HG03378 (cell line): ENCODE results near the gene CUX1.

Experiments
- ATAC-seq: cut with Tn5 transposase; IDR thresholded peaks from one replicate; pipeline ENCODE4 v1.9.1; 2021; ENCODE audit warnings: mild to moderate bottlenecking, moderate library complexity; ENCODE audit not compliant: unreplicated experiment

The CUX1 gene

DNA sequence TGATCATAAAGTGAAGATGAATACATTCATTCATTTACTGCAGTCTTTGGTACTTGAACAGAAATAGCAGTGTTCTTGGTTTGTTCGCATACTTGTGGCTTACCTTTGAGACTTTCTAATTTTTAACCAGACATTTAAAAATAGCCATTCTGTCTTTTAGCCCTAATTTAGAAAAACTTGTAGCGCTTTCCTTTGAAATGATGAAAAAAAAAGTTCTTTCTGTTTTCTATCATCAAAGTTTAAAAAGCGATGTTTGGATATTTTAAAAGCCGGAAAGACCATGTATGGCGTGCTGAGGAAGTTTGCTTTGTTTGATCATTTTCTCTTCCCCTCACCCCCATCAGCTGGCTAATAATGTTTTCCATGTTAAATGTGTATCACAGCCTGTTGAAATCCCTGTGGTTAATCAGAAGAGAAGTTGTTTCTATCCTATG is 116.3 kb downstream of the CUX1 start:
- ATAC-seq = no peak

DNA sequence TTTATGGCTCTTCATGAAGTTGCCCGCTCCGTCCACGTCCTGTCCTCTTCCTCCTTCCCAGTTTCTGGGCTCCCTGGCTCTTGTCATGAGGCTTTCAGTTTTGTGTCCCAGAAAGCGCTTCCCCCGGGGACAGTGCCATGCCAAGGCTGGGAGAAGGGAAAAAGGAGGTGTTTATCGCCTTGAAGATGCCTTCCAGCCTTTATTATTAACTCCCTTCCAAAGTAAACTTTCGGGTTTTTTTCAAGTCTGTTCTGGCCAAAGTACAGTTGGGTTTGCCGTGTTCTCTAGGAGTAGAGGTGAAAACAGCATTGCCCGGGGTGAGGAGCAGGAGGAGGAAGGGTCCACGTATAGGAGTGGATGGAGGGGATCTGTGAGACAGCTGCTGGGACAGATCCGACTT is 117.2 kb downstream of the CUX1 start:
- no peak for ATAC-seq

DNA sequence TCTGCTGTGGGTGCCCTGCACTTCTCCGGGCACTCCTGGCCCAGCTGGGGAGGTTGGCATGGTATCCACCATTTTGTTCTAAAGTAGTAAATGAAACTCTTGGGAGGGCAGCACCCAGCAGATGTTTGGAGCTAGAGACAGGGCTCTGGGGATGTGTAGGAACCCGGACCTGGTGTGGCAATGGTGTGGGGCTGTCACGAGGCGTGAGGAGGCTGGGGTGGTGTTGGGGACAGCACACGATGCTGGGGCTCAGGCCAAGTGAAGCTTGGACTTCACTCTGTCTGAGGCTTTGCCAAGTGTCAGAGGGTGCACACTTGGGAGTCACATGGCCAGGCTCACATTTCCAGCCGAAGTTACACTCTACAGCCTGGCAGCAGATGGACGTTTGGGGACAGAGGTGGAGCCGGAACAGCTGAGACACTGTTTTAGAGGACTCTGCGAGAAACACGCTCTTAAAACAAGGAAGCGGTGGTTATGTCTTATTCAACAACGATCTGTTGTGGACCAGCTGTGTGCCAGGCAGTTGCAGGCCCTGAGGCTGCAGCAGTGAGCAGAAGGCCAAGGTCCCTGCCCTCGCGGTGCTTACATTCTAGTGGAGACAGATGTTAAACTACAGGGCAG is 118.2 kb downstream of the CUX1 start:
- ATAC-seq = no peak

DNA sequence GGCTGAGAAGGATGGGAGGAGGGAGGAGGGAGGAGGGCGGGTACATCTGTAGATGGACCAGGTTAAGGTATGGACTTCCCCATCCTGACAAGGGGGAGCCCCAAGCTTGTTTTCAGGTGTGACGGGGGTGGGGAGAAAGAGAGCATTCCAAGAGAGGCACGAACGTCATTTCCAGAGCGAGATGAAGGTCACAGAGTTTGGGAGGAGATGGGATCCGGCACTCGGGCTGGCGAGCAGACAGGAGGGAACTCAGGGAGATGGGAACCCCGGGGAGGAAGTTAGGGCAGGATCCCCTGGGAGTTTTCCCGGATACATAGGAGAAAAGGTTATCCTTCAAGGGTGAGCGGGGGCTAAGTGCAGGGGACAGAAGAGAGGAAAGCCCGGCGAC is 118.8 kb downstream of the CUX1 start:
- no peak for ATAC-seq

DNA sequence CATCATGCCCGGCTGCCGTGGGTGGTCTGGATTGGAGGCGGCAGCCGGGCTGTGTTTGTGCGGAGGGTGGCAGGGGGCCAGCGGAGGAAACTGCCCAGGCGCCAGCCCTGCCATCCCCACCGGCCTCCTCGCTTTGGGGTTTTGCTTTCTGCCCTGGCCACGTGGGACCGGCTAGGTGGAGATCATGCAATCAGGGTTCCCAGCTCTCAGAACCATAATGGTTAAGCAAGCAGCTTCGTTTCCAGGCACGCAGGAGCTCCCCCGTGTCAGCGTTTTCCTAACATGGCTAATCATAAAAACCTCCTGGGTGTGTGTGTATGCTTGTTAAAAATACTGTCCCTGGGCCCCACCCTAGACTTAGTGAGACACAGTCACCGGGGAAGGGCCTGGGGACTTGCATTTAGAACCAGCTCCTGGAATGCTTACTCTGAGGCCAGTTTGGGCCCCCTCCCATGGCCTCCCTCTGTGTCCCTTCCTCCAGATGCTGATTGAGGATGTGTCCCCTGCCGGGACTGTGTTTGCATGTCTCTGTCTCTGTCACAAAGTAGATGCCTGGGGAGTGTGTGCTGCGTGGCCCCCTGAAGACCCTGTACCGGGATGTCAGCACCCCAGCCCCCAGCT is 119.3 kb downstream of the CUX1 start:
- no peak for ATAC-seq

DNA sequence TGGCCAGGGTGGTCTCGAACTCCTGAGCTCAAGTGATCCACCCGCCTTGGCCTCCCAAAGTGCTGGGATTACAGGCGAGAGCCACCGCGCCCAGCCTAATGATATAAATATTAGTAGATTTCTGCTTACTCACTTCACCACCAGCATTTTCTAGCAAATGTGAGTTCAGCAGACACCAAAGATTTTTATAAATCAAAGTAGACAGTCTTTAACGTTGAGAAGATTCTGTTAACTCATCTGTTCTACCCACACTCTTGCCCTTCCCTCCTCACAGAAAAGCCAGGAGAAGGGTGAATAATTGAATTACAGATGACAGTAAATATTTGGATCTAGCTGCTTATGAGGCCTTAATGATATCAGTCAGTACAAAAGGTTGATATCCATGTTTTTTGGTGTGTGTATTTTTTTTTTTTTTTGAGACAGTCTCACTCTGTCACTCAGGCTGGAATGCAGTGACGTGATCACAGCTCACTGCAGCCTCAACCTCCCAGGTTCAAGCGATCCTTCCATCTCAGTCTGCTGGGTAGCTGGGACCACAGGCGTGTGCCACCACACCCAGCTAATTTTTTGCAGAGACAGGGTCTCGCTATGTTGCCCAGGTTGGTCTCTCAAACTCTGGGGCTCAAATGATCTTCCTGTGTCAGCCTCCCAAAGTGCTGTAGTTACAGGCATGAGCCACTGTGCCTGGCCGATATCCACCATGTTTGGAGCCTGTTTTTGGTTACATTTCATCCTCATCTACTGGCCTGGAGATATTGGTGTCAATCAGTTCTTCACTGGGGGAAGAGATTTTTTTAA is 120.5 kb downstream of the CUX1 start:
- no peak for ATAC-seq

DNA sequence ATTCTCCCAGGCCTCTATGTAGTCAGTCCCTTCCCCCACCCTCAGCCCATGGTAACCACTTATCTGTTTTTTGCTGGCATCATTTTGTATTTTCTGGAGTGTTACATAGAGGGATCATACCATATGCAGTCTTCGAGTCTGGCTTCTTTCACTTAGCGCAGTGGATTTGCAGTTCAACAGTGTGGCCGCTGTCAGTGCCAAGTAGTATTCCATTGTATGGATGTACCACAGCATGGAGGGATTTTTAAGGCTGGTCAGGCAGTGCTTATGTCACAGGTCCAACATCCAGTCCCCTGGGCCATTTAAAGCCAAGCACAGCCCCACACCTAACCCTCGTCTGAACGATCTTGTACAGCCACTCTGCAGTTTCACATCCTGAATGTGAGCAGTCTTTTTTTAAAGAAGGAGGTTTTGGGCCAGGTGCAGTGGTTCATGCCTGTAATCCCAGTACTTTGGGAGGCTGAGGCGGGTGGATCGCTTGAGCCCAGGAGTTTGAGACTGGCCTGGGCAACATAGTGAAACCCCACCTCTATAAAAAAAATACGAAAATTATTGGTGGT is 121.8 kb downstream of the CUX1 start:
- no peak for ATAC-seq

DNA sequence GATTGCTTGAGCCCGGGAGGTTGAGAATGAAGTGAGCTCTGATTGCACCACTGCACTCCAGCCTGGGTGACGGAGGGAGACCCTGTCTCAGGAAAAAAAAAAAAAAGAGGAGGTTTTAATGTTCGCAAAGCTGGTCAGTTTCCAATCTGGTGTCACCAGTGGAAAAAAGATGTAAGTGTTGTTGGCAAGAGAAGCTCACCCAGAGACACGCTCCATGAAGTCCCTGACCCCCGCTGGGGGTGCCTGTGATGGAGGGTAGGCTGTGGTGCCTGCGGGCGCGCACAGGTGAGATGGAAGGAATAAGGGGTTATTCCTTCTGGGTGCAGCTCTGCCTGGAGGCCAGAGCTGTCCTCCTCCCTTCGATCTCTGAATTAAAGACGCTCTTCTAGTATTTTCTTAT is 122.7 kb downstream of the CUX1 start:
- no peak for ATAC-seq

DNA sequence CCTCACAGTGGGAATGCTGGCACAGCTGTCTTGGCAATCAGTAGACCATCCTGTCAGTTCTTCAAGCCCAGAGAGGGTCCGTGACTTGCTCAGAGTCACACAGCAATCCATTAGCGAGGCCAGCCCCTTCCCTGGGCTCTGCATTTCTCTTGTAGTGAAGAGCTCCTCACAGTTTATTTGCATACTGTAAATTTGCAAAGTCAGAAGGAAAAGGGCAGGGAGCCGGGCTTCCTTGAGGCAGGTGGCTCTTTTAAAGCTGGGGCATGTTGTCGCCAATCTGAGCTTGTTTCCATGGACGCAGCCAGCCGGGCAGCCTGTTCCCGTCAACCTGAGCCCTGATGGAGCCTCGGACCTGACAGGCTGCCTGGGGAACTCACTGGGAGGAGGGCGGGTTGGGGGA is 123.4 kb downstream of the CUX1 start:
- ATAC-seq = no peak

DNA sequence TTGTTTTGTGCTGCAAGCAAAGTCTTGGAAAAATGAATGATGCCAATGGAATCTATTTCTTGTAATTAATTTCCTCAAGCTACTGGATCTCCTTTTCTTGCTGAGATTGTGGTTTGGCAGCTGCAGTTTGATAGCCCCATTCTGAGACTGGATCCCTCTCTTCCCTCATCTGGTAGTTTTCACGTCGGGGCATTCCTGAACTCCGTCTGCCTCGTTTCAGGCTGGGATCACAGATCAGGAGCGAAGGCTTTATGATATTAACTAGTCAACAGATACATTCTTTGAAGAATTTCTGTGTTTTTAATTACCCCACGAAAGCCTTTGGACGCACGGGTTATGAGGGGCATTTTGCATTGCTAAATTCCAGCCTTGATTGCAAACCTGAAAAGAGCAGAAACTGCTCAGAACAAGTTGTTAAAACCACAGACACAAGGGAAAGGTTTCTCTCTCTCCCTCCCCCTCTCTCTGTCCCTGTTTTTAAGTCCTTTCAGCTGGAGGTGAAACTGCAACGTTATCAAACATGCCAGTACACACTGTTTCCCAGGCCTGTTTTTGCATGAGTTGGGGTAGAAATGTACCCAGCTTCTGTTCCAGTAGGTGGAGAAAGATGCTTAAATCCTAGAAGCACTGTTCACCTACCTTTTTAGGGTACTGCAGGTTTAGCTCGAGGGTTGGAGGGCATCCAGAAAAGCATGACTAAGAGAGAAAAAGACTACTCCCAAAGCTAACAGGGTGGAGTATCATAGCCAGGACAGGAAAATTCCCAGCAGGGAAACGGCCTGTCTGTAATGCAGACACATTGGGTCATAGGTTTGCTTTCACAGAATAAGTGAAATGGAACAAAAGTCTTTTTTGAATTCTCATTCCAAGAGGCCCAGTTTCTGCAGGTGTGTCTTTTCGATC is 124.3 kb downstream of the CUX1 start:
- ATAC-seq = no peak

DNA sequence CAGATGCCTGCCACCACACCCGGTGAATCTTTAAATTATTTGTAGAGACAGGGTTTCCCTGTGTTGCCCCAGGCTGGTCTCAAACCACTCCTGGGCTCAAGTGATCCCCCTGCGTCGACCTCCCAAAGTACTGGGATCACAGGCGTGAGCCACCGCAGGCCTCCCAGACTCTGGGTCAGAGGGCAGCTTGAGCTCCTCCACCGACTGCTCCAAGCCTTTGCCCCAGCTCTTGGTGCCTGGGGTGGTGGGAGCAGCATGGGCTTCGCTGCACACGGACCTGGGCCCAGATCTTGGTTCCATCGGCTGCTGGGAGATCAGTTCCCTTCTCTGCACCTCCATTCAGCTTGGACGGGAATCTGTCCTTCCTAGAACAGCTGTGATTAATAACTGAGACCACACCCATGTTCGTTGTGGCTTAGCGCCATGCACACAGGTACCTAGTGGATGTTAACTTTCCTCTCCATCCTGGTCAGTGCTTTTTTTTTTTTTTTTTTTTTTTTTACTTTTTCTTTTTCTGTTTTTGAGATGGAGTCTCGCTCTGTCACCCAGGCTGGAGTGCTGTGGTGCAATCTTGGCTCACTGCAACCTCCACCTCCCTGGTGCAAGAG is 125.3 kb downstream of the CUX1 start:
- no peak for ATAC-seq

DNA sequence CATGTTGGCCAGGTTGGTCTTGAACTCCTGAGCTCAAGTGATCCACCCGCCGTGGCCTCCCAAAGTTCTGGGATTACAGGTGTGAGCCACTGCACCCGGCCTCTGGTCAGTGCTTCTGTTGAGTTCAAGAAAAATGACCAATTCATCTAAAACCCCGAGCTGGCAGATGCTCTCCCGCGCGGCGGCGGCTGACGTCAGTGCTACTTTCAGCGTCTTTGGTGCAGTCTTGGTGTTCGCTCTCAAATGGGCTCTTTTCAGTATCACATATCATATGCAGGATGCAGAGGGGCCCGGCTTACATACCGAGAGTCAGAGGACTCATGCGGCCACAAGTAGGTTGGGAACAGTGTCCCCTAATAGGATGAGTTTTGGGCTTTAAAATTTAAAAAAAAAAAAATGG is 125.9 kb downstream of the CUX1 start:
- ATAC-seq = no peak

DNA sequence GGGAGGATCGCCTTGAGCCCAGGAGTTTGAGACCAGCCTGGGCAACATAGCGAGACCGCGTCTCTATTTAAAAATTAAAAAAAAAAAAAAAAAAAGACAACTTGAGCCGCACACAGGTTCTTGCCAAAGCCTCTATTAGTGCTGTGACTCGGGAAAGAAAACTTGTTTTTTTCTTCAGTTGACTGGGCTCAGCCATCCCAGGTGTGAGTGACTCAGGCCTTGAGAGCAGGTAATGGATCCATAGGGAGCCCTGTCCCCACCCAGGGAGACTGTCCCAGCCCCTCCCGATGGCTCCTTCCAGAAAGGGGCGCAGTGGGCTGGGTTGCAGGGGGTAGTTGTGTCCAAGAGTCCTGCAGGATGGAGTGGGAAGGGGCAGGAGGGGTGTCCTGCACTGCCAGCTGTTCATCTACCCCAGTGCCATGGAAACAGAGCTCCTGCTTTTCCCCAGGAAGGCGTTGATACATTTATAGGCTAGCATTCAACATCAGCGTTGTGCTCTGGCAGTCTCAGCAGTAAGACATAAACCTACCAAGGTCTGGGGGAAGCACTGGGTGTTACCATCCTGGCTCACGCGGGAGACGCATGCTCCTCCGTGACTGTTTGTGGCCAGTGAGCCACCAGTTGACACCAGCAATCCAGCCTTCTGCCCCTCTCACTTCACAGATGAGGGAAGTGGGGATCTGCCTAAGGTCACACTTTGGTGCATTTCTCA is 126.6 kb downstream of the CUX1 start:
- no peak for ATAC-seq

DNA sequence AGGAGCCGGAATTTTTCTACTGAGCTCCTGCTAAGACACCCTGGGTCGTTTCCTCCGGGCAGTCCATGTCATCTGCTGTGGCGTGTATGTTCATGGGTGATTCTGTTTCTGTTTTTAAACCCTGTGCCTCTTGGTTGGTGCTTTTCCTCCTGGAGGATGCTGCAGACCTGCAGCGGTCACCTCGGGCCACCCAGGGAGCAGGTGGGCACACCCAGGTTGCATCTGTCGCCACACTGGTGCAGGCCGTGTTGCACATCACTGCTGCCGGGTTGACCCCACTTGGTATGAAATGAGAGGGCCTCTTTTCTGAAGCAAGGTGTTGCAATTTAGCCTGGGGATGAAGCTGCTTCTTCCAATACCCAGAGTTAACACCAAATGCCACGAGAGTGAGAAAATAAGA is 127.2 kb downstream of the CUX1 start:
- no peak for ATAC-seq

DNA sequence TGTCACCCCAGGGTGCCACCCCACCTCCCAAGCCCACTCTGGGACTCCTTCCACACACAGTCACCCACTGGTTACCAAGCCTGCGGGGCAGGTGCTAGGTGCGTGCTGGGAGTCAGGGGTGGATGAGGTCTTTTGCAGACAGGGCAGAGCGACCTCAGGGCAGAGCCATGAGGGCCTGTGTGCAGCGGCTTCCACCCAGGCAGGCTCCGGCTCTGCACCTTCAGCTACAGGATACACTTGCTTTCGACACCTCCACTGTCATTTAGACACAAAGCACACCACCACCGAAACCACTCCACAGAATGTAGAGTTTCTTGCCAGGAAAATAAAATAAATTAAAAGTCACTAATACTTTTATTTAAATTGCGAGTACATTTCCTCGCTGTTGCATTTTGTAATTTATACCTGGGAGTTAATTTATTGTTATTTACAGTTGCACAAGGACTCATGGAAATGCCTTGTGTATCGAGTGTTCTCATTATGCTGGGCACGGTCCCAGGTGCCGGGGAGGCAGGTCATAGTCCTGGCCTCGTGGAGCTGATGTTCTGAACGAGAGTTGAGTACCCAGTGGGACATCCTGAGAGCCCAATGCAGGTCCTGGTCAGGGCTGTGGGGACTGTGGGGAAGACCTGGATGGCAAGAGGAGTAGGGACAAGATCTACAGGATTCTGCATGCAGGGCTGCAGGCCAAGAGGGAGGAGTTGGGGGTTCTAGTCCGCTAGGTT is 127.8 kb downstream of the CUX1 start:
- ATAC-seq = no peak

DNA sequence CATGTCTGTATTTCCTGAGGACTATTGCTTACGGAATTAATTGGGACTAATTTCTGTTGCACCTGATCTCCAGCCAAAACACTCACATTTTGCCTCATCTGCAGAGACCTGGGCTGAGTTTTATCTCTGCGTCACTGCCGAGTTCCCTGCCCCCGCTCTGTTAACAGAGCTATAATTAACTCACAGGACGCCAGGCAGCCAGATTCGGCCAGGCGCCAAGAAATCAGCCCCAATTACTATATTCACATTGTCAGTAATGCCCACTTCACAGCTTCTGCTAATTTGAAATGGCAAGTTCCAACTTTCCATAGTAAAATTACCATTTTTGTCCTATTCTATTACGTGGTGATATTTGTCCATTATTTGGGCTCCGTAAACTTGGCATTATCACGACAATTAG is 130.5 kb downstream of the CUX1 start:
- ATAC-seq = no peak

DNA sequence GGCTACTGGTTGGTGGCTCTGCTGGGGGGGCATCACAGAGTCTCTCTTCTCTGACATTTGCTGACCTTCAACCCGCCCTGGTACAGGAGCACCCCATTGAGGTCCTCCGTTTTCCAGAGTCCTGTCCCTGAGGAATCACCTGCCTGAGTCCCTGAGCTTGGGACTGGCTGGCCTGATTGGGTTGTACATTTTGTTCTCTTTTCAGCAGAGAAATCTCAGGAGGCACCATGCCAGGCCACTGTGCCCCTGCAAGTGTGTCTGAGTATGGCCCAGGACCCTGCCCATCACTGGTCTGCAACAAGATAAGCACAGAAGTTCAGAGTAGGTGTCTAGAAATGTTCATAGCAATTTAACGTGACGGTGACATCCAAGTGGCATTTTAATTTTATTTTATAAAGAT is 131.2 kb downstream of the CUX1 start:
- ATAC-seq = no peak

DNA sequence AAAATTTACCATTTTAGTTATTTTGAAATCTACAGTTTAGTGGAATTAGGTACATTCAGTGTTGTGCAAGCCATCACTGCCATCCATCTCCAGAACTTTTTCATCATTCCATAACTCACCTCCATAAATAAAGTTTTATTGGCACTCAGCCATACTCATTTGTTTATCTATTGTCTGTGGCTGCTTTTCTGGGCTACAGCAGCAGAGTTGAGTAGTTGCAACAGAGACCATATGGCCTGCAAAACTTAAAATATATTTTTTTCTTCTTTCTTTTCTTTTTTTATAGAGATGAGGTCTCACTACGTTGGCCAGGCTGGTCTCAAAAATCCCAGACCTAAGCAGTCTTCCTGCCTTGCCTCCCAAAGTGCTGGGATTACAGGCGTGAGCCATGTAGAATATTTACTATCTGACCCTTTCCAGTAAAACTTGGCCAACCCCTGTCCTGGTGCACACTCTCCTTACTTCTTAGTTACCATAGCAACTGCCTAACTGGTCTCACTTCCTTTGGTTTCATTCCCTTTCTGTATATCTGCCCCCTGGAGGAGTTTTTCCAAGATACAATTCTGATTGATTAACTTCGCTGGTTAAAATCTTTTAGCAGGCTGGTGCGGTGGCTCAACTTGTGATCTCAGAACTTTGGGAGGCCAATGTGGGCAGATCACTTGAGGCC is 133.2 kb downstream of the CUX1 start:
- ATAC-seq = no peak

DNA sequence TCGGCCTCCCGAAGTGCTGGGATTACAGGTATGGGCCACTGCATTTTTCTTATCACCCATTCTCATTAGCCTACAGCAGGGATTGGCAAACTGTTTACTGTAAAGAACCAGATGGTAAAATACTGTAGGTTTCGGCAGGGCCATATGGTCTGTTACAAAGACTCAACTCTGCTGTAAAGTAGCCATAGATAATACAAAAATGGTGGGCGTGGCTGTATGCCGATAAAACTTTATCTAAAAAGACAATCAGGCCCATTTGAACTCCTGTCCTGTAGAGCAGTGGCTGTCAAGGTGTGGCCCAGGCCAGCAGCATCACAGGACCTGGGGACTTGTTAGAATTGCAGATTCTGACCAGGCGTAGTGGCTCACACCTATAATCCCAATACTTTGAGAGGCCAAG is 134.3 kb downstream of the CUX1 start:
- no peak for ATAC-seq
